ENCODE data around the gene ADAM12. TPM values are rescaled to one million over a fixed set of nuclear protein-coding genes. Genes with fewer than 3 reads are reported as not detected.
"Not testable (repeated sequence)": the region's sequence is repeated elsewhere in the genome, so short reads cannot be mapped to it uniquely, and the experiment has no call there.

Gene ADAM12
- total RNA-seq, 2 experiments from 2014 or later = 1.2 to 1.7 TPM

DNA sequence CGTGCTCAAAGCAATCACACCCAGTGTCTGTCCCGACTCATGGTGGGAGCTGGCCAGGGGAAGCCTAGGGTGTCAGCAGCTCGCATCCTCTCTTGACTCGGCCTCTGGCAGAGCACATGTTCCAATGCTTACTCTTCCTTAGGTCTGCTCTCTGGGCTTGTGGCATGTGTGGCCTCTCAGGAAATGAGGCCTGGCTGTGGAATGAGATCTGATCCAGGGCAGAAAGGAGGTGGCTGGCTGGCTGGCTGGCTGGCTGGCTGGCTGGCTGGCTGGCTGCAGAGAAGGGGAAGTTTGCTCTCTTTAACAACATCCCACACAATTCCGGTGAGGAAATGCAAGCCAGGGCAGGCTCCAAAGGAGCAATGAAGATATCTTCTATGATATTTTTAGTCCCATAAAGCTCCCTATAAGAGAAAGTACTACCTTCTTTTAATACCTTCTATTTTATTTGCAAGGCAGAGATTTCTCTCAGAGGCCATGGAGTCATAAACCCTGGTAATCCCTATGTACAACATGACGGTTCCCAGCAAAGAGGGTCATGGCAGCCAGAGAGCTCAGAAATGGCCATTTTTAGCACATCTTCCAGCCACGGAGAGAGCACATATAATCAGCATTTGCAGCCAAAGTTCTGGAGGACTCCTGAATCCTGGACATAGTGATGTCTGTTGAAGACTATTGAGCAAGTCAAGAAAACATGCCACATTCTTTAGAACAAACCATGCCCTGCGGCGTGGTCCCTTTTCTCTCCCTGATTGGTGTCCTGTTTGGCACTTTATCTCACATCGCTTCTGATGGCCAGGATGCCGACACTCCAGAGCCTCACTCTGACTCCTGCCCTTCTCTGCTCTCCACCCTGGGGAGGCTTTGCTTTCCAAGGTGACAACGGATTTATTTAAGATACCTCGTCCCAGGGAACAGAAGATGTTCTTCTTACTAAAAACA is 338.2 kb downstream of the ADAM12 start:
- Mint-ChIP-seq H3K4me1 (no peaks in the 10 kb centered on the region), H3K4me3 (no peak overlapping the region), H3K36me3 (ENCODE audit: low read depth) (no peaks in the 10 kb centered on the region), H3K27me3 (no peaks in the 10 kb centered on the region), H3K9me3 (ENCODE audit: low read depth) (no peaks in the 10 kb centered on the region), H3K27ac (no peak overlapping the region)
- ChIA-PET CTCF (interaction anchor here (0.6 kb wide), 1 partner anchor 132 kb away, joined by 3 read pairs; no protein-coding TSS in a partner anchor), POLR2A (no interaction called here)
- intact Hi-C loops (cut with DNase I, micrococcal nuclease) = no loop called here
- no peak for DNase-seq
- no peak for ATAC-seq

DNA sequence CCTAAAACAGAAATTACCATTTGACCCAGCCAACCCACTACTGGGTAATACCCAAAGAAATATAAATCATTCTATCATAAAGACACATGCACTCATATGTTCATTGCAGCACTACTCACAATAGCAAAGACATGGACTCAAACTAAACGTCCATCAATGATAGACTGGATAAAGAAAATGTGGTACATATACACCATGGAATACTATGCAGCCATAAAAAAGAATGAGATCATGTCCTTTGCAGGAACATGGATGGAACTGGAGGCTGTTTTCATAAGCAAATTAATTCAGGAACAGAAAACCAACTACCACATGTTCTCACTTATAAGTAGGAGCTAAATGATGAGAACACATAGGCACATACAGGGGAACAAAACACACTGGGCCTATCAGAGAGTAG is 340.5 kb downstream of the ADAM12 start:
- ATAC-seq; DNase-seq; CTCF ChIA-PET; intact Hi-C loops (cut with DNase I, micrococcal nuclease); H3K27ac Mint-ChIP-seq; H3K9me3 Mint-ChIP-seq (ENCODE audit: low read depth); POLR2A ChIA-PET; H3K36me3 Mint-ChIP-seq (ENCODE audit: low read depth); H3K4me3 Mint-ChIP-seq; H3K27me3 Mint-ChIP-seq; H3K4me1 Mint-ChIP-seq: not testable (repeated sequence)

DNA sequence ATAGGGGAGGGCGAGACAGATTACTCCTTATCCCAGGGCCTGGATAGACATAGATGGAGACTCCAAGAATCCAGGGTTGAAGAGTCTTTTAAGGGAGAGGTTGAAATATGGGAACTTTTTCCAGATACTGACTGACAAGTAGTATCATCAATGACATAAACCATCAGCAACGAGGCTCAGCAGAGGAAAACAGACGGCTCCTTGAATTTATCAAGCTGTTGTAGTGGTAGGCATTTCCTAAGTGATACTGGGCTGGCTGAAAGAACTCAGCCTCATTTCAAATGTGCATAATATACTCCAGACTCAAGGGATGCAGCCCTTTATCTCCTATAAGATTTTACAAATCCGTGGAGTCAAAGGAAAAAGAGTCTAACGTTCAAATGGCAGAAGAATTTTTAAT is 341.4 kb downstream of the ADAM12 start:
- no peak for DNase-seq
- ChIA-PET POLR2A (no interaction called here), CTCF (no interaction called here)
- no peak overlapping the region for H3K4me3 Mint-ChIP-seq
- no peaks in the 10 kb centered on the region for H3K36me3 Mint-ChIP-seq (ENCODE audit: low read depth)
- H3K27me3 Mint-ChIP-seq = no peaks in the 10 kb centered on the region
- intact Hi-C loops (cut with DNase I, micrococcal nuclease) = no loop called here
- no peak overlapping the region for H3K27ac Mint-ChIP-seq
- peaks cover 10% of the 10 kb centered on the region for H3K4me1 Mint-ChIP-seq
- no peak for ATAC-seq
- no peaks in the 10 kb centered on the region for H3K9me3 Mint-ChIP-seq (ENCODE audit: low read depth)

- Mint-ChIP-seq H3K4me1 (peaks cover 16% of the 10 kb centered on the region), H3K4me3 (no peak overlapping the region), H3K36me3 (ENCODE audit: low read depth) (no peaks in the 10 kb centered on the region), H3K27ac (no peak overlapping the region), H3K27me3 (no peaks in the 10 kb centered on the region), H3K9me3 (ENCODE audit: low read depth) (no peaks in the 10 kb centered on the region)
- ATAC-seq = no peak
- ChIA-PET CTCF (interaction anchor here (0.8 kb wide), 1 partner anchor 29 kb away, joined by 5 read pairs; no protein-coding TSS in a partner anchor), POLR2A (no interaction called here)
- no peak for DNase-seq
- intact Hi-C loops (cut with DNase I, micrococcal nuclease) = no loop called here
These were observed 342.4 kb downstream of the ADAM12 start for GRCh38 chr10:126045861-126046260.

DNA sequence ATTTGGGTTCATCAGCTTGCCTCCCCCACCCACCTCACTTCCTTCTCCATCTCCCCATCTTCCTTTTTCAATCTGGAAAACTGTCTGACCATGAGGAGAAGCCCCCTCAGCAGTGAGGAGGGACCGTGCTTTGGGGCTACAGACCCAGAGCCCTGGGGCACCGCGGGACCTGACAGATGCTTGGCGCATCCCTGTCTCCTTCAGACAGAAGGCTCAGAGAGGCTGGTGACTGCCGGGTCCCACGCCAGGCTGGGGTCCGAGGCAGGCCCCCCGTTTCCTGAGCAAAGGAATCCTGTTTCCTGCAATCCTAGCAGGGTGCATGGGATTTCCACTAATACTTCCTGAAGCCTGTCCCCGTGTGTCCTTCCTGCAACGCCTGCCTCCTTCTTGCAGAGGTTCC is 344.9 kb downstream of the ADAM12 start:
- Mint-ChIP-seq H3K4me3 (no peak overlapping the region), H3K9me3 (ENCODE audit: low read depth) (no peaks in the 10 kb centered on the region), H3K36me3 (ENCODE audit: low read depth) (no peaks in the 10 kb centered on the region), H3K27ac (no peak overlapping the region), H3K27me3 (no peaks in the 10 kb centered on the region), H3K4me1 (peaks cover 16% of the 10 kb centered on the region)
- no peak for ATAC-seq
- POLR2A ChIA-PET = no interaction called here
- CTCF ChIA-PET = no interaction called here
- intact Hi-C loops (cut with DNase I, micrococcal nuclease) = loop anchor here in 1 of 2 experiments (2.0 to 5.0 kb wide), 2 partner anchors 147 to 326 kb away; partner anchors contain the start of genes EDRF1 and FANK1
- no peak for DNase-seq

DNA sequence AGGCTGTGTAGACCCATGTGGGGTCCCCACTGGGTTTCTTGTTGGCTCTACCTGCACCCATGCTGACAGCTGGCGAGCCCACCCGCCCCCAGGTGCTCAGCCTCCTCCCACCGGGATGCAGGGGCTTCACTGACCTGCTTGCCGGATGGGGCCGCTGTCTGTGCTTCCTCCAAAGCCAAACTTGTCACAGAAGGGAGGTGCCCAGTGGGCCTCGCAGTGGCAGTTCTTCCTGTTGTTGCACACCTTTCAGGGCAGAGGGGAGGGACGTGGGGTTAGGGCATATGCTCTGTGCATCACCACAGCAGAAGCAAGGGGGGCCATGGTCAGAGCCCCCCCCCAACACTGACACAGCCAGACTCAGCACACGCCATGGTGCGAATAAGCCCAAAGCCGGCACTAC is 345.4 kb downstream of the ADAM12 start:
- Mint-ChIP-seq H3K9me3 (ENCODE audit: low read depth) (no peaks in the 10 kb centered on the region), H3K27ac (no peak overlapping the region), H3K4me1 (peaks cover 16% of the 10 kb centered on the region), H3K36me3 (ENCODE audit: low read depth) (no peaks in the 10 kb centered on the region), H3K4me3 (no peak overlapping the region), H3K27me3 (no peaks in the 10 kb centered on the region)
- ATAC-seq (no peak), DNase-seq (no peak)
- ChIA-PET CTCF (no interaction called here), POLR2A (no interaction called here)
- intact Hi-C loops (cut with DNase I, micrococcal nuclease) = loop anchor here in 1 of 2 experiments (2.0 to 5.0 kb wide), 2 partner anchors 146 to 326 kb away; partner anchors contain the start of genes EDRF1 and FANK1

GRCh38 chr10:126042354-126042753 is 345.9 kb downstream of the ADAM12 start:
- H3K27ac Mint-ChIP-seq = peak overlapping the region; percentile 79
- H3K27me3 Mint-ChIP-seq = no peaks in the 10 kb centered on the region
- no peaks in the 10 kb centered on the region for H3K36me3 Mint-ChIP-seq (ENCODE audit: low read depth)
- ATAC-seq (no peak), DNase-seq (peak; percentile 18)
- H3K4me3 Mint-ChIP-seq = no peak overlapping the region
- intact Hi-C loops (cut with DNase I, micrococcal nuclease) = loop anchor here in 1 of 2 experiments (2.0 to 5.0 kb wide), 2 partner anchors 146 to 325 kb away; partner anchors contain the start of genes EDRF1 and FANK1
- no peaks in the 10 kb centered on the region for H3K9me3 Mint-ChIP-seq (ENCODE audit: low read depth)
- POLR2A ChIA-PET = no interaction called here
- CTCF ChIA-PET = no interaction called here
- peaks cover 16% of the 10 kb centered on the region for H3K4me1 Mint-ChIP-seq

- ChIA-PET POLR2A (no interaction called here), CTCF (no interaction called here)
- ATAC-seq = peak; percentile 98
- intact Hi-C loops (cut with DNase I, micrococcal nuclease) = loop anchor here in 1 of 2 experiments (2.0 to 5.0 kb wide), 2 partner anchors 145 to 325 kb away; partner anchors contain the start of genes EDRF1 and FANK1
- peak; percentile 86 for DNase-seq
- no peaks in the 10 kb centered on the region for H3K36me3 Mint-ChIP-seq (ENCODE audit: low read depth)
- no peaks in the 10 kb centered on the region for H3K9me3 Mint-ChIP-seq (ENCODE audit: low read depth)
- peak overlapping the region; percentile 79 for H3K27ac Mint-ChIP-seq
- H3K27me3 Mint-ChIP-seq = no peaks in the 10 kb centered on the region
- peaks cover 16% of the 10 kb centered on the region for H3K4me1 Mint-ChIP-seq
- H3K4me3 Mint-ChIP-seq = no peak overlapping the region
These were observed 346.5 kb downstream of the ADAM12 start for GRCh38 chr10:126041804-126042231.

- no peak for ATAC-seq
These were observed 347.2 kb downstream of the ADAM12 start for GRCh38 chr10:126041117-126041516.

DNA sequence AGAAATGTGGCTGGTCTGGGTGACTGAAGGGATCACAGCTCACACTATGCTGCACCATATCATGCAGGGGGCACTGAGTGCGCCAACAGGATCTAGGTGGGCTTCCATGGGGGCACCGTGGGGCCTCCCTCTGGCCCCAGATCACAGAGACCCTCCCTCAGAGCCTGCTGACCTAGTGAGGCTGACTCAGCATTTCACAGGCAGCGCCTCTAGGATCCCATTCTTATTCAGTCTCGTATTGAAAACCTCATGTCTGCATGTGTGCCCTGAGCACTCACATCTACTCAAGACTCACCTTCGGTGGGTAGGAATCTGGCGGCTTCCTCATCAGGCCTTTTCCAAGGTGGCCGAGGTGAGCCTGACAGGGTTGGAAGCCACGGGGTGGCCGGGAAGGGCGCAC is 350.3 kb downstream of the ADAM12 start:
- no peaks in the 10 kb centered on the region for H3K36me3 Mint-ChIP-seq (ENCODE audit: low read depth)
- intact Hi-C loops (cut with DNase I, micrococcal nuclease) = no loop called here
- ATAC-seq (no peak), DNase-seq (no peak)
- no peak overlapping the region for H3K4me3 Mint-ChIP-seq
- no peak overlapping the region for H3K27ac Mint-ChIP-seq
- H3K9me3 Mint-ChIP-seq (ENCODE audit: low read depth) = peaks cover 4% of the 10 kb centered on the region
- H3K4me1 Mint-ChIP-seq = peaks cover 16% of the 10 kb centered on the region
- ChIA-PET CTCF (no interaction called here), POLR2A (no interaction called here)
- no peaks in the 10 kb centered on the region for H3K27me3 Mint-ChIP-seq

More at GRCh38 chr10:126041117-126041516, 347.2 kb downstream of the ADAM12 start:
- no peak overlapping the region for H3K4me3 Mint-ChIP-seq
- no peak for DNase-seq
- peaks cover 16% of the 10 kb centered on the region for H3K4me1 Mint-ChIP-seq
- ChIA-PET POLR2A (no interaction called here), CTCF (no interaction called here)
- no peaks in the 10 kb centered on the region for H3K27me3 Mint-ChIP-seq
- no peak overlapping the region for H3K27ac Mint-ChIP-seq
- intact Hi-C loops (cut with DNase I, micrococcal nuclease) = loop anchor here in 1 of 2 experiments (5.0 kb wide), 1 partner anchor 324 kb away; the partner anchor contains the start of gene EDRF1
- no peaks in the 10 kb centered on the region for H3K9me3 Mint-ChIP-seq (ENCODE audit: low read depth)
- no peaks in the 10 kb centered on the region for H3K36me3 Mint-ChIP-seq (ENCODE audit: low read depth)

GRCh38 chr10:126036515-126036914 is 351.8 kb downstream of the ADAM12 start:
- ChIA-PET POLR2A (no interaction called here), CTCF (no interaction called here)
- no peak for DNase-seq
- no peaks in the 10 kb centered on the region for H3K27me3 Mint-ChIP-seq
- no peak for ATAC-seq
- no peak overlapping the region for H3K27ac Mint-ChIP-seq
- no peak overlapping the region for H3K4me3 Mint-ChIP-seq
- H3K36me3 Mint-ChIP-seq (ENCODE audit: low read depth) = no peaks in the 10 kb centered on the region
- H3K4me1 Mint-ChIP-seq = peaks cover 3% of the 10 kb centered on the region
- intact Hi-C loops (cut with DNase I, micrococcal nuclease) = no loop called here
- H3K9me3 Mint-ChIP-seq (ENCODE audit: low read depth) = peaks cover 4% of the 10 kb centered on the region

DNA sequence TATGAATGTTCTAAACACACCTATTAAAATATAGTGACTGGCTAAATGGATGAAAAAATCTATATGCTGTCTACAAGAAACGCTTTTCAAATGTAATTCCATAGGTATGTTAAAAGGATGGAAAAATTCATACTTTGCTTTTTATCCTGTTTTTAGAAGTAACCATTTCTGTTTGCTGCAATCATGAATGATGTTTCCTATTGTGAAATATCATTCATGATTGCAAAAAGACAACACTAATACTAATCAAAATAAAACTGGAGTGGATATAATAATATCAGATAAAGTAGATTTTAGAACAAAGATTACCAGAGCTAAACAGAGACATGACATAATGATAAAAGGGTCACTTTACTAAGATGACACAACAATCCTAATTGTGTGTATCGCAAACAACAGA is 353.7 kb downstream of the ADAM12 start:
- DNase-seq (no peak), ATAC-seq (no peak)
- H3K36me3 Mint-ChIP-seq (ENCODE audit: low read depth) = no peaks in the 10 kb centered on the region
- POLR2A ChIA-PET = no interaction called here
- no peak overlapping the region for H3K27ac Mint-ChIP-seq
- H3K4me3 Mint-ChIP-seq = no peak overlapping the region
- no peaks in the 10 kb centered on the region for H3K27me3 Mint-ChIP-seq
- CTCF ChIA-PET = no interaction called here
- H3K9me3 Mint-ChIP-seq (ENCODE audit: low read depth) = peaks cover 6% of the 10 kb centered on the region
- intact Hi-C loops (cut with DNase I, micrococcal nuclease) = no loop called here
- no peaks in the 10 kb centered on the region for H3K4me1 Mint-ChIP-seq

Data from activated CD4-positive, alpha-beta T cell treated with anti-CD3 and anti-CD28 coated beads for 36 hours (primary cell).